ENCODE data around the gene CSN3. TPM values are rescaled to one million over a fixed set of nuclear protein-coding genes. Genes with fewer than 3 reads are reported as not detected.
"Not testable (repeated sequence)": the region's sequence is repeated elsewhere in the genome, so short reads cannot be mapped to it uniquely, and the experiment has no call there.

Gene CSN3, protein sequence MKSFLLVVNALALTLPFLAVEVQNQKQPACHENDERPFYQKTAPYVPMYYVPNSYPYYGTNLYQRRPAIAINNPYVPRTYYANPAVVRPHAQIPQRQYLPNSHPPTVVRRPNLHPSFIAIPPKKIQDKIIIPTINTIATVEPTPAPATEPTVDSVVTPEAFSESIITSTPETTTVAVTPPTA
- total RNA-seq: not detected

DNA sequence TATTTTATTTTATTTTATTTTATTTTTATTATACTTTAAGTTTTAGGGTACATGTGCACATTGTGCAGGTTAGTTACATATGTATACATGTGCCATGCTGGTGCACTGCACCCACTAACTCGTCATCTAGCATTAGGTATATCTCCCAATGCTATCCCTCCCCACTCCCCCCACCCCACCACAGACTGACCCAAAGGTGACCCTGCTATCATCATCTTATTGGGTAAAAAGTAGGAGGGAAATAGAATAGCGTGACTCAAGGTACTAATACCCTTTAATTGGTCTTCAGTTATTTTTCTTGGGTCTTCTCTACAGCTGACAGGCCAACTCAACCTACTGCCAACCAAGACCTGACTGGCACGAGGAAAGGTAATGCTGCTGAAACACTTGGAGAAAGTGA is at the start of gene CSN3:
TSS of gene CSN3 (plus strand) at position 301 of the 400 bp plus-strand sequence. CDS start 2,223 bp downstream, outside the sequence.
- H3K36me3 ChIP-seq; H3K27me3 ChIP-seq; H3K9me3 ChIP-seq; H3K4me1 ChIP-seq; intact Hi-C loops (cut with DNase I); DNase-seq (ENCODE audit: extremely low spot score in 2 of 2); H3K4me3 ChIP-seq; H3K27ac ChIP-seq: not testable (repeated sequence)

DNA sequence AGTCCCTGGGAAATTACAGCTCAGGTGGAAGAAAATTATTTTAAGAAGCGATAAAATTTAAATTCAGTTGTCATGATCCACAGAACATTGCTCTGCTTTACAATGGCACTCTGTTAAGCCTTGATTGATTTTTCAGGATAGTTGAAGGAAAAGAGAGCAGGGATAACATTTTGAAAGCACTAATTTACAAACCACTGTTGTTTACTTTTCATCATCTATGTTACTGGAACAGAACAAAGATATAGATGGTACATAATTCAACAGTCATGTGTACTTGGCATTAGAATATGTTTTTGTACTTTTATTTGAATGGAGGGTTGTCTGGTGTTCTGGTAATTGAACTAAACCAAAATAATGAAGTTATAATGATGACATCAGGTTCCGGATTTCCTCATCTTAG is 49.5 kb upstream of the CSN3 start:
- H3K36me3 ChIP-seq: no peaks in the 10 kb centered on the region
- TF ChIP-seq, protein P1, sequence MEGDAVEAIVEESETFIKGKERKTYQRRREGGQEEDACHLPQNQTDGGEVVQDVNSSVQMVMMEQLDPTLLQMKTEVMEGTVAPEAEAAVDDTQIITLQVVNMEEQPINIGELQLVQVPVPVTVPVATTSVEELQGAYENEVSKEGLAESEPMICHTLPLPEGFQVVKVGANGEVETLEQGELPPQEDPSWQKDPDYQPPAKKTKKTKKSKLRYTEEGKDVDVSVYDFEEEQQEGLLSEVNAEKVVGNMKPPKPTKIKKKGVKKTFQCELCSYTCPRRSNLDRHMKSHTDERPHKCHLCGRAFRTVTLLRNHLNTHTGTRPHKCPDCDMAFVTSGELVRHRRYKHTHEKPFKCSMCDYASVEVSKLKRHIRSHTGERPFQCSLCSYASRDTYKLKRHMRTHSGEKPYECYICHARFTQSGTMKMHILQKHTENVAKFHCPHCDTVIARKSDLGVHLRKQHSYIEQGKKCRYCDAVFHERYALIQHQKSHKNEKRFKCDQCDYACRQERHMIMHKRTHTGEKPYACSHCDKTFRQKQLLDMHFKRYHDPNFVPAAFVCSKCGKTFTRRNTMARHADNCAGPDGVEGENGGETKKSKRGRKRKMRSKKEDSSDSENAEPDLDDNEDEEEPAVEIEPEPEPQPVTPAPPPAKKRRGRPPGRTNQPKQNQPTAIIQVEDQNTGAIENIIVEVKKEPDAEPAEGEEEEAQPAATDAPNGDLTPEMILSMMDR (IDR thresholded peaks at IDR 0.05): no peak
- TF ChIP-seq POLR2AphosphoS5 (IDR thresholded peaks at IDR 0.05; ENCODE audit: insufficient read depth in 1 of 2, low read depth in 1 of 2): no peak
- no peak for TF ChIP-seq POLR2A (IDR thresholded peaks at IDR 0.05)
- no peak overlapping the region for H3K27ac ChIP-seq
- no peaks in the 10 kb centered on the region for H3K9me3 ChIP-seq
- H3K27me3 ChIP-seq: no peaks in the 10 kb centered on the region
- H3K4me1 ChIP-seq: no peaks in the 10 kb centered on the region
- intact Hi-C loops (cut with DNase I): no loop called here
- DNase-seq (ENCODE audit: extremely low spot score in 2 of 2): no peak
- no peak overlapping the region for H3K4me3 ChIP-seq

DNA sequence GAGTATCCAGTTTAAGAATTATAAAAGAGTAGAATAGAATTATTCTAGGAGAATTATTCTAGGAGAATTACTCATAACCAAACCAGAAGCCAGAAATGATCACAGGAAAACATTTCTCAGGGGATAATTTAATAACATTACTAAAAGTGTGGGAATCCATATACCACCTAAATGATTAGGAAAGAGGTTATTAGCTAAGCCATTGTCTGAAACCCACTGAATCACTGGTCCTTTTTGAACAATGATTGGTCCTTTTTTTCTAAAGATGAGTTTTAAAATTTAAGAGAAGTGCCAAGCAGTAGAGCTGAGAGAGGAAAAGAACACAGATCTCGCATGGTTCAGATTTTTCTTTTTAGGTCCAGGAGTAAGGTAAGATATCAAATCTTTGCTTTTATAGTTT is 47.0 kb upstream of the CSN3 start, which contains the start of gene ODAM:
TSS of gene ODAM (plus strand) at position 301 of the 400 bp plus-strand sequence. CDS start 819 bp downstream, outside the sequence.
- no peaks in the 10 kb centered on the region for H3K9me3 ChIP-seq
- no peaks in the 10 kb centered on the region for H3K27me3 ChIP-seq
- H3K36me3 ChIP-seq: no peaks in the 10 kb centered on the region
- H3K4me1 ChIP-seq: no peaks in the 10 kb centered on the region
- intact Hi-C loops (cut with DNase I): no loop called here
- H3K4me3 ChIP-seq: no peak within 1 kb of the TSS
- DNase-seq (ENCODE audit: extremely low spot score in 2 of 2): no peak
- TF ChIP-seq, protein P1 (IDR thresholded peaks at IDR 0.05): no peak
- no peak for TF ChIP-seq POLR2AphosphoS5 (IDR thresholded peaks at IDR 0.05; ENCODE audit: insufficient read depth in 1 of 2, low read depth in 1 of 2)
- TF ChIP-seq POLR2A (IDR thresholded peaks at IDR 0.05): no peak
- H3K27ac ChIP-seq: no peak within 1 kb of the TSS

DNA sequence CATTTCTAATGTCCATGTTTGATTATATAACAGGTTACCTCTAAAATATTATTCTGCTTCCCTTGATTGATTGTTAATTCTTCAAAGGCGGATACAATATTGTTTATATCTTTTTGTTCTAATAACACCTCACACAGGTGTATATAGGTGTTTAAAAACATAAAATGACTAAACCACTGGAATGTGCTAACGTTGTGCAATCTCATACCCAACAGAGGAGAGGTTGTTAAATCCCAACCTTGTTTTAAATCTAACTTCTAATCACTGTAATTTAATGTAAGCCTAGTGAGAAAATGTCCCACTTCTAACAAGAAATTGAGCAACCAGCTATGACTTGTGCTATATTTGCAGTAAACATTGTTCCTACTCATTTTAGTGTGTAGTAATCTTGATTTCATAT is 45.5 kb upstream of the CSN3 start:
- no peaks in the 10 kb centered on the region for H3K36me3 ChIP-seq
- no peaks in the 10 kb centered on the region for H3K27me3 ChIP-seq
- TF ChIP-seq POLR2AphosphoS5 (IDR thresholded peaks at IDR 0.05; ENCODE audit: insufficient read depth in 1 of 2, low read depth in 1 of 2) (no peak), POLR2A (IDR thresholded peaks at IDR 0.05) (no peak)
- TF ChIP-seq, protein P1 (IDR thresholded peaks at IDR 0.05): no peak
- H3K27ac ChIP-seq: no peak overlapping the region
- intact Hi-C loops (cut with DNase I): no loop called here
- H3K4me3 ChIP-seq: no peak overlapping the region
- DNase-seq (ENCODE audit: extremely low spot score in 2 of 2): no peak
- H3K9me3 ChIP-seq: no peaks in the 10 kb centered on the region
- H3K4me1 ChIP-seq: no peaks in the 10 kb centered on the region

DNA sequence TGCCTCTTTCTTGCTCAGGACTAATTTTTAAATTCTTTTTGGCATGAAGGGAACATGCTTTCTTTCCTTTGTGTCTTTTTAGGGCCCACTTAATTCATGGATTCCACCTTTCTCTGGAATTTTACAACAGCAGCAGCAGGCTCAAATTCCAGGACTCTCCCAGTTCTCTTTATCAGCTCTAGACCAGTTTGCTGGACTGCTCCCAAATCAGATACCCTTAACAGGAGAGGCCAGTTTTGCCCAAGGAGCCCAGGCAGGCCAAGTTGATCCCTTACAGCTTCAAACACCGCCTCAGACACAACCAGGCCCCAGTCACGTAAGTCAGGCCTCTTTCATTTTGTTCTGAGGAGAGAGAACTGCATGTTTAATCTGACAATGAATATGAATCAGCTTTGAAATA is 44.6 kb upstream of the CSN3 start:
- no peak for TF ChIP-seq POLR2AphosphoS5 (IDR thresholded peaks at IDR 0.05; ENCODE audit: insufficient read depth in 1 of 2, low read depth in 1 of 2)
- TF ChIP-seq, protein P1 (IDR thresholded peaks at IDR 0.05): no peak
- no peak for TF ChIP-seq POLR2A (IDR thresholded peaks at IDR 0.05)
- Histone ChIP-seq H3K27me3 (no peaks in the 10 kb centered on the region), H3K36me3 (no peaks in the 10 kb centered on the region), H3K4me3 (no peak overlapping the region), H3K9me3 (no peaks in the 10 kb centered on the region), H3K4me1 (no peaks in the 10 kb centered on the region), H3K27ac (no peak overlapping the region)
- intact Hi-C loops (cut with DNase I): no loop called here
- no peak for DNase-seq (ENCODE audit: extremely low spot score in 2 of 2)
